Skin of body (tissue), 3 donors: Measurements from ENCODE around the gene HMCES. TPM values are rescaled to one million over a fixed set of nuclear protein-coding genes. Genes with fewer than 3 reads are reported as not detected.
"Not testable (repeated sequence)": the region's sequence is repeated elsewhere in the genome, so short reads cannot be mapped to it uniquely, and the experiment has no call there.

Experiments used
- DNase-seq: peaks from one replicate; lab custom pipeline; 2025; lab: John Stamatoyannopoulos, UW
- small RNA-seq: library from RNA; depleted of rRNA; stranded (forward); fragments of <200 nt; gene quantifications from one replicate; pipeline ENCODE3, GENCODE V24; 2014; ENCODE audit warnings: low replicate concordance
- total RNA-seq: library from RNA; depleted of rRNA; stranded (reverse); fragments of >200 nt; gene quantifications from one replicate; pipeline ENCODE4 v1.2.3, GENCODE V29; 2014

Gene HMCES
- total RNA-seq, 1 donor from 2014 or later, result 21.2 TPM

DNA sequence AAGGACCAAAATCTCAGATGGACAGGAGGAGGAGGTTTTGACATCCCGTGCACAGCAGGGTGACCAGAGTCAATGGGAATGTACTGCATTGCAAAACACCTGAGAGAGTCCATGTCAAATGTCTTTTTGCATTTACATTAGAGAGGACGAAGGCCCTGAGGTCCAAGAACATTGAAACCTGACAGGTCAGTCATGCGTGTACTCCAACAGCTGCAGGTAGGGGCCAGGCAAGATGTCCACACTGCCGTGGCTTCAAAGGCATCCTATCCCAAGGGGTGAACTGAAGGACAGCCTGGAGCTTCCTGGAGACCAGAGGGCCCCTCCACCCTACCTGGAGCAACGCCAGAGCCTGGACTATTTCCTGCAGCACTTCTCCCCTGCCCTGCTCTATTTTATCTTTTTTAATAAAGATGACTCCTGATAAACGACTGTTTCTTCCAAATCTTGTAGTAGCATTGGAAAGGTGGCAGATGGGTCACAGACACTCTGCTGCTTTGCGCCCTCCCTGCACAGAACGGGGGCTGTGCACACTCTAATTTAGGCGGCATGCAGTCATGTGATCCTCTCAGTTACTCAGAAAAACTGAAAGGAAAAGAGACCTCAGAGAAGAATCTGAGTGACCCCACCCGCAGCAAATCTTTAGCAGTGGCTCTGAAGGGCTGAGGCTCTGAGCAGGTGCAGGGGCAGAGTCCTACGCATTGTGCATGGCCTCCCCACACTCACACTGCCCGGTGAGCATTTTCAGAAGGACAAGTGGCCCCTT, 68.2 kb downstream of the HMCES start:
- no peak for DNase-seq

DNA sequence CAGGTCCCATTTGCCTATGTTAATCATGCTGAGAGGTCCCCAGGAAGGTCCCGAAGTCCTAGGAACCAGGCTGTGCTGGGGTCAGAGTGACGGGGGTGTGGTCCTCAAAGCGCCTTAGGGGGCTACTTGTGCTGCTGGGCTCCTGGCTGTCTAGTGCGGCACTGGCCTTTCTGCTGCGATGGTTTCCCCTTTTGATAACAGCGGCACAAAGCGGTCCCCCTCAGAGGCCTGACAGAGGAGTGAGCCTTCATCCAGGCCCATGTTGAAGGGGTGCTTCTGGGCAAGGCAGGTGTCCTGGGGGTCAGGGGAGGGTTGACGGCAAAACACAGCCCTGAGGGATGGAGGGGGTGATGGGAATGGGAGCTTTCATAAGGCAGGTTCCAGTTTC, 68.8 kb downstream of the HMCES start:
- no peak for DNase-seq

DNA sequence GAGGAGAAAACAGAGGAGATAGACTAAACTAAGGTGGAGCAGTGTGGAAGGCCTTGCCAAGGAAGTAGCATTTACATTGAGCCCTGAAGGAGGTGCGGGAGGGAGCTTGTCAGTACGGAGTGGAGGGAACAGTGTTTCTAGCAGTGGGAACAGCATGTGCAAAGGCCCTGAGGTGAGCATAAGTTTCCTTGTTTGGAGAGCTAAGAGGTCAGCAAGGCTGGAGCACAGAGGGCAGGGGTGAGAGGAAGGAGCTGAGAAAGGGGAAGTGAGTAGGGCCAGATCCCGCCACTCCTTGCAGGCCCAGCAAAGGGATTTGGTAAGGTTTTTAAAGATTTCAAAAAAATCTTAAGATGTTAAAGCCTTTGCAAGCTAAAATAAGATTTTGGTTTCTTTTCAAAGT, 70.1 kb downstream of the HMCES start:
- no peak for DNase-seq

DNA sequence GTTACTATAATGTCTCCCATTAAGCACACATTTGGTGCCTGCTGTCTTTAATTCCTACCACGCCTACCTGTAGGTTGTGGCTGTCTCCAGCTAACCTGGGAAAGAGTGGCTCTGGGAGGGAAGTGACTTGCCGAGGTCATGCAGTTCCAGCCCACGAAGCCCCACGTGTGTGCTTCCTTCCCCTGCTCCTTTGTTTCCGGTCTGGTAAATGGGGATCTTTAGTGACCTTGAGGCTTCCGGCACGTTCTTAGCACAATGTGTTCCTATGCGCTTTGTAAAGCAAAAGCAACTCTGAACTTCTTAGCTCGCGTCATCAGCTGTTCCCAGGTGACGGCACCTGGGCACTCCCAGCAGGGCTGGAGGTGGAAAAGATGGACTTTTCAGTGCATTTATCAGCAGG, 70.5 kb downstream of the HMCES start:
- DNase-seq, result not testable (repeated sequence)

DNA sequence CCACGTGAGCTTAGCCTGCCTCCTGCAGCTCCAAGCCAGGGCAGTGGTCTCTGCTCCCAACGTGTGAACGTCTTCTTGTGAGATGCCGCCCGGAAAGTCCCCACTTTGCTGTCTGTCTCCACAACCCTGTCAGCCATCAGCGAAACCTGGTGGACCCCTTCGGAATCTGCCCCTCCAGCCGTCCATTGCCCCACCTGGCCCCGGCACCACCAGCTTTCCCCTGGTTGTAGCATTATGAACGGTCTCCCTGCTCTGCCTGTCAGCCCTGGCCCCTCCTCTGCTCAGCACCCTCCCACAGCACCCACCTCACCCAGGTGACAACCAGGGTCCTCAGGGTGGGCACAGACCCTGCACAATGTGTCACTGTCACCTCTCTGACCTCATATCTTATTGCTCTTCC, 71.1 kb downstream of the HMCES start:
- DNase-seq, result no peak

DNA sequence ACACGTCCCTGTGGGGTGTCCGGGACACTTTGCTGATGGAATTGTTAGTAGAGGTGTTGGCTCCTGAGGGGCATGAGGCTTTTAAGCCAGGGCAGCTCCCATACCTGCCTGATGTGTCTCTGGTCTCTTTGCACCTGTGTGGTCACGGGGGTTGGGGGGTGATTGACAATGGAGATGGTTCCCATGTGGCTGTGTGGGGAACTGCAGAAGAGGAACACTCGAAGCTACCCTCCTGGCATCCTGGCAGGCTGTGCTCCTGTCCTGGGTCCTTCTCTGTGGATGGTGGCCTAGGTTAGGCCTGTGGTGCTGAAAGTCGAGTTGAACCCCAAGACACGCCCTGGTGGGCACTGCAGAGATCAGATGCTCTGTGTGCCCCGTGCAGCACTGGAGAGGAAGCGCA, 73.4 kb downstream of the HMCES start:
- no peak for DNase-seq

DNA sequence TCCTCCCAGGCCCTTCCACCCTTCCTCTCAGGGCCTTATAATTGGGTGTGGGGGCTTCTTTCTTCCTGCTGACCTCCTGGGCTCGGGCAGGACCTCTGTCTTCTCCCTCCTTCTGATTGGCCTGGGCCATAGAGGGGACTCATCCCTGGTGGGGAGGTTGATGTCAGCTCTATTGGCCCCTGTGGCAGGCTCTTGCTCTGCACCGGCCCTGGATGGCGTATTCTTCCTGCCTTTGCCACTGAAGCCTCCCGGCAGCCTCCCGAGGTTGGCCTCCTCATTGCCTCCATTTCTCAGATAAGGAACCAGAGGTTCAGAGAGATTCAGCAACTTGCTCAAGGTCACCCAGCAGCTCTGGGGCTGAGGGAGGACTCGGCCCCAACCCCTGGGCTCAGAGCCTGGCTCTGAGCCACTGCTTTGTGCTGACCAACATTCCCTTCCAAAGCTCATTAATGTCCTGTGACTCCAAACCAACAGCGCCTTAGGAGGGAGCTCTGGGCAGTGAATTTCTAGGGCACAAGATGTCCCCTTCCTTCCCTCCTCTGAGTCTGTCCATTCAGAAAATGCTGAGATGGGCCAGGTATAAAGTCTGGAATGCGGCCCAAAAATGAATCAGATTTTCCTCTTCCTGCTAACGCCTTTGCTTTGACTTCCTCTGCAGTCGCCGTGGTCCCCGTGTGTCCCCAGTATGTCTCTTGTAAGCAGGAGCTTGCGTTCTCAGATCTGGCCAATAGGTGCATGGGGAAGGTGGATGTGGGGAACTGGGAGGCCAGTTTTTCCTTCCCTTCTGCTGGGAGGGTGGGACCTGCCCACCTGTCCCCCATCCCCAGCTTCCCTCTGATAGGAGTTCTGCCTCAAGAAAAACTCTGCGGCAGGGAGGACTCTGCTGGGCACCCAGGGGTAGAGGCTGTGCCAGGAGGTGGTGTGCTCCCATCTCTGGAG, 74.2 kb downstream of the HMCES start:
- DNase-seq, result no peak

DNA sequence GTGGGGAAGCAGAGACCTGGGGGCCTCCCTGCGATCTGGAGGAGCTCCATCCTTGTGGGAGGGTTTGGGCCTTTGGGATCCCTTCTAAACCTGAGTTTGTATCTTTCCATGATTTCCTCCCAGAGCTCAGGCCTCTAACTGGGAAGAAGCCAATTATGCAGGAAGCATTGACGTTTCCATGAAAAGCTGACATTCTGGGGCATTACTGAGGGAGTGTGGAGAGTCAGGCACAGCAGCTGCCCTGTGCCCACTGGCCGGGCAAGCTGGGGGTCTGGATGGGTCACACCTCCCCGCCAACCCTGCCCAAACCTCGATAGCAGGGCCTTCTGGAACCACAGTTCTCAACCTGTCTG, 74.9 kb downstream of the HMCES start:
- no peak for DNase-seq

Small RNA genes lying within 50 kb of the gene (small RNA-seq; reads per million reads assigned to genes)
- gene MIR6826, result not detected

Other genes with a start within 250 kb of the HMCES start
- gene GP9, start 218.1 kb upstream of the HMCES start, total RNA-seq, result 0.49 TPM
- gene RAB43, start 157.1 kb upstream of the HMCES start, total RNA-seq, result 3.9 TPM
- gene ISY1, start 117.8 kb upstream of the HMCES start, total RNA-seq, result 19.5 TPM
- gene CNBP, start 95.0 kb upstream of the HMCES start, total RNA-seq, result 254 TPM
- gene COPG1, start 29.3 kb upstream of the HMCES start, total RNA-seq, result 130 TPM
- 0.10 TPM for gene EFCAB12, start 149.8 kb downstream of the HMCES start, total RNA-seq
- gene MBD4, start 161.1 kb downstream of the HMCES start, total RNA-seq, result 23.3 TPM
- 51.4 TPM for gene IFT122, start 161.4 kb downstream of the HMCES start, total RNA-seq
- gene RHO, start 249.8 kb downstream of the HMCES start, total RNA-seq, result not detected